D721Med (cell line): Measurements from ENCODE around the gene ZNF70.

Experiments used
- DNase-seq: peaks from one replicate; pipeline ENCODE4 v3.0.0; 2011; ENCODE audit warnings: low spot score; ENCODE audit not compliant: insufficient read length
- FAIRE-seq: peaks from 2 replicates; lab custom pipeline; 2011; peaks lifted over from hg19 to GRCh38; lab: Jason Lieb, UNC
- CTCF ChIP-seq: IDR thresholded peaks from 2 replicates; pipeline ENCODE4 v1.5.1; 2012; ENCODE audit warnings: mild to moderate bottlenecking, control low read depth; ENCODE audit not compliant: insufficient read depth; ENCODE audit errors: missing control alignments

The ZNF70 gene

DNA sequence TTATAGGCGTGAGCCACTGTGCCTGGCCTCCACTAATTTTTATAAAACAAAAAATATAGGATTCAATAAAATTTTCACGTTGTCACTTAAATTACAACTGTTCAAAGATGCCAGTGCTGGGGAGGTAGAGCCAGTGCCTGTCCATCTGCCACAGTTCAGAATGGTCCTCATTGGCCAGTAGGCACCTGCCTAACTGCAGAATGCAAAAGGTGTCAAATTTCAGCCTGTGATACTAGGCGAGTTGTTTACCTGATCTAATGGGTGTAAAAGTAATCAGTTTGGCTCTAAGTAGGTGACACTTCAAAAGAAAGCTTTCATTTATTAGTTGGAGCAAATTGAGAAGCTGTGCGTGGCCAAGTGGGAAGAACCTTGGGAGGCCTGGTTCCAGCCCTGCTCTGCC, 38.2 kb upstream of the ZNF70 start:
- FAIRE-seq, result no peak
- no peak for TF ChIP-seq CTCF
- DNase-seq, result no peak

- FAIRE-seq (no peak), DNase-seq (no peak)
- TF ChIP-seq CTCF, result no peak
Observed at GRCh38 chr22:23787910-23788309, 37.0 kb upstream of the ZNF70 start.

GRCh38 chr22:23787600-23787896, 36.6 kb upstream of the ZNF70 start:
- TF ChIP-seq CTCF, result no peak
- no peak for DNase-seq
- FAIRE-seq, result no peak

DNA sequence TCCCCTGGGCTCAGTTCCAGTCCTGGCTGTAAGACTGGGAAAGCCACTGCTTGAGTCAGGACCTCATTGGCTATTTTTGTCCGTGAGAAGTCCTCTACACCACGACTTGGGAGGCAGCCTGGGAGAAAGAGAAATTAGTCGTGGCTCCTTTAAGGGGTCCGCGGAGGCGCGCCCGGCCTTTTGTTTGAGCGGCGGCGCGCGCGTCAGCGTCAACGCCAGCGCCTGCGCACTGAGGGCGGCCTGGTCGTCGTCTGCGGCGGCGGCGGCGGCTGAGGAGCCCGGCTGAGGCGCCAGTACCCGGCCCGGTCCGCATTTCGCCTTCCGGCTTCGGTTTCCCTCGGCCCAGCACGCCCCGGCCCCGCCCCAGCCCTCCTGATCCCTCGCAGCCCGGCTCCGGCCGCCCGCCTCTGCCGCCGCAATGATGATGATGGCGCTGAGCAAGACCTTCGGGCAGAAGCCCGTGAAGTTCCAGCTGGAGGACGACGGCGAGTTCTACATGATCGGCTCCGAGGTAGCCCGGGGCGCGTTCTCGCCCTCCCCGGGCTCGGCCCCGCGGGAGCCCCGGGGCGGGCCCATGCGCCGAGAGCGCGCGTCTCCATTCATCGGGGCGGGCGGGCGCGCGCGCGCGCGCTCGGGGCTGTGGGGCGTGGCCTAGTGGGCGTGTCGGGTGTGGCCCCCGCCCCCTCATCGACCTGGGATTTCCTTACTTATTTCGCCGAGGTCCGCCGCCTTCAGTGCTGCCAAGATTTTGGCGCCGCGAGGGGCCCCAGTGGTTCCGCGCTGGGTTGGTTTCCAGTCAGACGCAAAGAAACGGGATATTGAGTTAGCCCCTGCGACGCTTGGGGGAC, 36.1 kb upstream of the ZNF70 start, which contains the start of gene SMARCB1:
Gene SMARCB1 (plus strand): TSS at position 215 of the 848 bp plus-strand sequence. CDS start 204 bp downstream, at position 419.
- FAIRE-seq (no peak), DNase-seq (peak; percentile 95)
- TF ChIP-seq CTCF, result no peak

DNA sequence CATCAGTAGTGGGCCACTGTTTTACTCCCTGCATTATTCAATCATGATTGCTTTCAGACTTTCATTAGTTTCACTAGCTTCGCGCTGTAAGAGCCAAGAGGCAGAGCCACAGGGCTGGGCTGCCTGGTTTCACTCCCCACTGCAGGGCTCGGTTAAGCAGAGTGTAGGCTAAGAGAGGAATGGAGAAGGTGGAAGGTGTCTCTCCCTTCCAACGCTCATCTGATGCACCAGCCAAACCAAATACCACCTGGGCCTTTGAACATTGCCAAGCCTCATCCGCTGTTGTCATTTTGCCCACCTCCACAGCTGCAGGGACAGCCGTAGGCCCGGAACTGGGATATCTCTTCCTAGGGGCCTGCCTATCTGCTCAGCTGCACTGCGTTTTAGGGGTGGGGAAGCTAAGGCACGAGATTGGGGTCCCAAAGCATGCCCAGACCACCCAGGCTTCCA, 35.4 kb upstream of the ZNF70 start:
- no peak for FAIRE-seq
- TF ChIP-seq CTCF, result no peak
- no peak for DNase-seq

DNA sequence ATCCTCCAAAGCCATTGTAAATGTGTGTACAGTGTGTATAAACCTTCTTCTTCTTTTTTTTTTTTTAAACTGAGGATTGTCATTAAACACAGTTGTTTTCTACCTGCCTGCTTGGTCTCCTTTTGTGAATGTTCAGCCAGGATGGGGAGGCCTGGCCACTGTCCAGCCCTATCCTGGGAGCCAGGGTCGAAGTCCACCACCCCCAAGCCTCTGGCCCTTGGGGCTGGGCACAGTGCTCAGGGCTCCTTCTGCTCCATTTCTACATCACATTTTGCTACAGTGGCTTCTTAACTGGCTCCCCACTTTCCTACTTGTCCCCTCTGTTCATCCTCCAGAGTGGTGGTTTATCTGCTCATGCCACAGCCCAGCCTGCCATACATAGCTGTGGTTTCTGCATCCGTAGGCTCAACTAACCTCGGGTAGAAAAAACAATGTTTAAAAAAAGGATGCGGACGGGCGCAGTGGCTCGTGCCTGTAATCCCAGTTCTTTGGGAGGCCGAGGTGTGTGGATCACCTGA, 33.4 kb upstream of the ZNF70 start:
- TF ChIP-seq CTCF, result no peak
- DNase-seq (no peak), FAIRE-seq (no peak)
